GM12878 (cell line): Measurements from ENCODE around the gene DGLUCY.

ENCODE experiments used
- GABPA ChIP-seq: IDR thresholded peaks from 2 replicates; pipeline ENCODE4 v1.6.1; 2014; ENCODE audit warnings: antibody characterized with exemption, low read depth, mild to moderate bottlenecking, inconsistent platforms
- POLR2AphosphoS5 ChIP-seq: IDR thresholded peaks from 2 replicates; pipeline ENCODE4 v1.6.1; 2011; ENCODE audit warnings: mild to moderate bottlenecking, low read length, inconsistent platforms
- RAD51 ChIP-seq: fragments of 450-650 bp; IDR thresholded peaks from 2 replicates; pipeline ENCODE4 v1.6.1; 2016; ENCODE audit warnings: moderate library complexity, mild to moderate bottlenecking, inconsistent platforms
- TF ChIP-seq, protein P1 (sequence below), 3 experiments: IDR thresholded peaks in 2 of 3; conservative IDR thresholded peaks in 1 of 3; 2 replicates each; pipeline ENCODE4 v1.5.1; 2011; ENCODE audit warnings: low read depth in 3 of 3, low read length in 3 of 3, mild to moderate bottlenecking in 3 of 3, control low read depth in 2 of 3, moderate library complexity in 2 of 3, inconsistent platforms in 1 of 3, mixed read lengths in 1 of 3; ENCODE audit not compliant: control insufficient read depth in 2 of 3, insufficient read depth in 1 of 3; ENCODE audit errors: extremely low read depth in 1 of 3

DNA sequence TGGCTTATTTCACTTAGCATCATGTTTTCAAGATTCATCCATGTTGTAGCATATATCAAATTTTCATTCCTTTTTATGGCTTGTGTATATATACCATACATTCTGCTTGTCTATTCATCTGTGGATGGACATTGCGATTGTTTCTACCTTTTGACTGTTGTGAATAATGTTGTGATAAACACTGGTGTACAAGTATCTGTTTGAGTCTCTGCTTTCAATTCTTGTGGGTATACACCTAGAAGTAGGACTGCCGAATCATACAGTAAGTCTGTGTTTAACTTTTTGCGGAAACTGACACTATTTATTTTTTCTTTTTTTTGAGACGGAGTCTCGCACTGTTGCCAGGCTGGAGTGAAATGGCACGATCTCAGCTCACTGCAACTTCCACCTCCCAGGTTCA lies 33.8 kb upstream of the DGLUCY start:
- TF ChIP-seq RAD51, result no peak
- TF ChIP-seq, protein P1, sequence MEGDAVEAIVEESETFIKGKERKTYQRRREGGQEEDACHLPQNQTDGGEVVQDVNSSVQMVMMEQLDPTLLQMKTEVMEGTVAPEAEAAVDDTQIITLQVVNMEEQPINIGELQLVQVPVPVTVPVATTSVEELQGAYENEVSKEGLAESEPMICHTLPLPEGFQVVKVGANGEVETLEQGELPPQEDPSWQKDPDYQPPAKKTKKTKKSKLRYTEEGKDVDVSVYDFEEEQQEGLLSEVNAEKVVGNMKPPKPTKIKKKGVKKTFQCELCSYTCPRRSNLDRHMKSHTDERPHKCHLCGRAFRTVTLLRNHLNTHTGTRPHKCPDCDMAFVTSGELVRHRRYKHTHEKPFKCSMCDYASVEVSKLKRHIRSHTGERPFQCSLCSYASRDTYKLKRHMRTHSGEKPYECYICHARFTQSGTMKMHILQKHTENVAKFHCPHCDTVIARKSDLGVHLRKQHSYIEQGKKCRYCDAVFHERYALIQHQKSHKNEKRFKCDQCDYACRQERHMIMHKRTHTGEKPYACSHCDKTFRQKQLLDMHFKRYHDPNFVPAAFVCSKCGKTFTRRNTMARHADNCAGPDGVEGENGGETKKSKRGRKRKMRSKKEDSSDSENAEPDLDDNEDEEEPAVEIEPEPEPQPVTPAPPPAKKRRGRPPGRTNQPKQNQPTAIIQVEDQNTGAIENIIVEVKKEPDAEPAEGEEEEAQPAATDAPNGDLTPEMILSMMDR (IDR thresholded peaks at IDR 0.05 in 2 of 3, conservative IDR thresholded peaks at IDR 0.05 in 1 of 3; ENCODE audit: control insufficient read depth in 2 of 3, extremely low read depth in 1 of 3, insufficient read depth in 1 of 3, low read depth in 3 of 3, low read length in 3 of 3), result no peak
- TF ChIP-seq GABPA, result no peak
- TF ChIP-seq POLR2AphosphoS5, result no peak
